Nephron (organoid): ENCODE data around the gene A2ML1.

Experiments
- H3K27ac Mint-ChIP-seq, 3 experiments: 2 replicates each; pipeline ENCODE4 v1.8.0; 2020; ENCODE audit warnings: mixed read lengths in 3 of 3, mild to moderate bottlenecking in 2 of 3, moderate library complexity in 1 of 3
- H3K27me3 Mint-ChIP-seq: 2 replicates; pipeline ENCODE4 v1.8.0; 2021; ENCODE audit warnings: low read depth, mild to moderate bottlenecking, moderate library complexity, mixed read lengths
- H3K36me3 Mint-ChIP-seq: 2 replicates; pipeline ENCODE4 v1.8.0; 2020; ENCODE audit warnings: low read depth, mixed read lengths
- H3K4me1 Mint-ChIP-seq: 2 replicates; pipeline ENCODE4 v1.8.0; 2020; ENCODE audit warnings: mixed read lengths
- H3K4me3 Mint-ChIP-seq, 3 experiments: 2 replicates each; pipeline ENCODE4 v1.8.0; 2020; ENCODE audit warnings: mild to moderate bottlenecking in 3 of 3, mixed read lengths in 3 of 3, moderate library complexity in 2 of 3
- H3K9me3 Mint-ChIP-seq: 2 replicates; pipeline ENCODE4 v1.8.0; 2020; ENCODE audit warnings: mixed read lengths
- TF ChIP-seq, protein P1 (sequence below), 3 experiments: fragments of 200-600 bp; sonication (generic); IDR thresholded peaks; one replicate each; pipeline ENCODE4 v1.5.0; 2021; ENCODE audit warnings: antibody characterized with exemption in 3 of 3; ENCODE audit not compliant: unreplicated experiment in 3 of 3

Gene A2ML1

GRCh38 chr12:8840938-8841633 lies 18.7 kb downstream of the A2ML1 start:
- Mint-ChIP-seq H3K9me3 (no peaks in the 10 kb centered on the region), H3K4me1 (peaks cover 8% of the 10 kb centered on the region), H3K27me3 (peaks cover 4% of the 10 kb centered on the region), H3K4me3 (no peak overlapping the region), H3K36me3 (no peaks in the 10 kb centered on the region), H3K27ac (no peak overlapping the region)
- TF ChIP-seq, protein P1, sequence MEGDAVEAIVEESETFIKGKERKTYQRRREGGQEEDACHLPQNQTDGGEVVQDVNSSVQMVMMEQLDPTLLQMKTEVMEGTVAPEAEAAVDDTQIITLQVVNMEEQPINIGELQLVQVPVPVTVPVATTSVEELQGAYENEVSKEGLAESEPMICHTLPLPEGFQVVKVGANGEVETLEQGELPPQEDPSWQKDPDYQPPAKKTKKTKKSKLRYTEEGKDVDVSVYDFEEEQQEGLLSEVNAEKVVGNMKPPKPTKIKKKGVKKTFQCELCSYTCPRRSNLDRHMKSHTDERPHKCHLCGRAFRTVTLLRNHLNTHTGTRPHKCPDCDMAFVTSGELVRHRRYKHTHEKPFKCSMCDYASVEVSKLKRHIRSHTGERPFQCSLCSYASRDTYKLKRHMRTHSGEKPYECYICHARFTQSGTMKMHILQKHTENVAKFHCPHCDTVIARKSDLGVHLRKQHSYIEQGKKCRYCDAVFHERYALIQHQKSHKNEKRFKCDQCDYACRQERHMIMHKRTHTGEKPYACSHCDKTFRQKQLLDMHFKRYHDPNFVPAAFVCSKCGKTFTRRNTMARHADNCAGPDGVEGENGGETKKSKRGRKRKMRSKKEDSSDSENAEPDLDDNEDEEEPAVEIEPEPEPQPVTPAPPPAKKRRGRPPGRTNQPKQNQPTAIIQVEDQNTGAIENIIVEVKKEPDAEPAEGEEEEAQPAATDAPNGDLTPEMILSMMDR (IDR thresholded peaks at IDR 0.05; ENCODE audit: unreplicated experiment in 3 of 3) = no peak

DNA sequence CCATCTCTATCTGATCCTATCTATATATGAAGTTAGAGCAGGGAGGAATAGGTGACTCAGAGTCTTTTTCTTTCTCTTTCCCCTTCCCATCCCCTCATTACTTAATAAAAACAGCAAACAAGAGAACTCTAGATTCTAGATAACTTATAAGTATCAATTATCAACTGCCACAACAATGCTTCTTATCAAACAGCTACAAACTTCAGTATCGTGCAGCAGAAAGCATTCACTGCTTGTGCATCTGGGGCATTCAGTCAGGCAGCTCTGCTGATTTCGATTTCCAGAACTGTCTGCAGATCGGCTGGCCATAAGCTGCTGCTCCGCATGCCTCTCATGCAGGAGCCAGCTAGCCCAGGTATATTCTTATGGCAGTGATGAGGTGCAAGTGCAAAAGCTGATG lies 19.4 kb downstream of the A2ML1 start:
- H3K27ac Mint-ChIP-seq = no peak overlapping the region
- H3K27me3 Mint-ChIP-seq = peaks cover 2% of the 10 kb centered on the region
- no peaks in the 10 kb centered on the region for H3K36me3 Mint-ChIP-seq
- no peak overlapping the region for H3K4me3 Mint-ChIP-seq
- TF ChIP-seq, protein P1 (IDR thresholded peaks at IDR 0.05; ENCODE audit: unreplicated experiment in 3 of 3) = no peak
- H3K4me1 Mint-ChIP-seq = peaks cover 8% of the 10 kb centered on the region
- no peaks in the 10 kb centered on the region for H3K9me3 Mint-ChIP-seq

- H3K36me3 Mint-ChIP-seq = no peaks in the 10 kb centered on the region
- H3K4me1 Mint-ChIP-seq = peaks cover 8% of the 10 kb centered on the region
- H3K4me3 Mint-ChIP-seq = no peak overlapping the region
- TF ChIP-seq, protein P1 (IDR thresholded peaks at IDR 0.05; ENCODE audit: unreplicated experiment in 3 of 3) = no peak
- H3K9me3 Mint-ChIP-seq = no peaks in the 10 kb centered on the region
- H3K27me3 Mint-ChIP-seq = no peaks in the 10 kb centered on the region
- peak overlapping the region; percentile 23 to 35 (median 34) for H3K27ac Mint-ChIP-seq
Observed at GRCh38 chr12:8844665-8845064, 22.2 kb downstream of the A2ML1 start.

- H3K9me3 Mint-ChIP-seq = no peaks in the 10 kb centered on the region
Observed at GRCh38 chr12:8846305-8846704, 23.9 kb downstream of the A2ML1 start.

GRCh38 chr12:8847435-8847834 lies 25.0 kb downstream of the A2ML1 start:
- H3K27ac Mint-ChIP-seq = no peak overlapping the region
- H3K36me3 Mint-ChIP-seq = no peaks in the 10 kb centered on the region
- no peaks in the 10 kb centered on the region for H3K27me3 Mint-ChIP-seq
- no peaks in the 10 kb centered on the region for H3K9me3 Mint-ChIP-seq
- TF ChIP-seq, protein P1 (IDR thresholded peaks at IDR 0.05; ENCODE audit: unreplicated experiment in 3 of 3) = no peak
- H3K4me1 Mint-ChIP-seq = peaks cover 8% of the 10 kb centered on the region
- H3K4me3 Mint-ChIP-seq = no peak overlapping the region

More at GRCh38 chr12:8846305-8846704, 23.9 kb downstream of the A2ML1 start:
- Mint-ChIP-seq H3K27ac (no peak overlapping the region), H3K36me3 (no peaks in the 10 kb centered on the region), H3K27me3 (no peaks in the 10 kb centered on the region), H3K4me1 (peaks cover 8% of the 10 kb centered on the region), H3K4me3 (no peak overlapping the region)
- TF ChIP-seq, protein P1 (IDR thresholded peaks at IDR 0.05; ENCODE audit: unreplicated experiment in 3 of 3) = no peak

GRCh38 chr12:8849876-8850275 lies 27.5 kb downstream of the A2ML1 start:
- H3K36me3 Mint-ChIP-seq = no peaks in the 10 kb centered on the region
- H3K9me3 Mint-ChIP-seq = no peaks in the 10 kb centered on the region
- H3K4me1 Mint-ChIP-seq = peaks cover 2% of the 10 kb centered on the region
- TF ChIP-seq, protein P1 (IDR thresholded peaks at IDR 0.05; ENCODE audit: unreplicated experiment in 3 of 3) = no peak
- no peaks in the 10 kb centered on the region for H3K27me3 Mint-ChIP-seq
- no peak overlapping the region for H3K27ac Mint-ChIP-seq
- no peak overlapping the region for H3K4me3 Mint-ChIP-seq
